Measurements from ENCODE around the gene PROB1. TPM values are rescaled to one million over a fixed set of nuclear protein-coding genes. Genes with fewer than 3 reads are reported as not detected.

Gene PROB1
- total and polyA plus RNA-seq, 2 experiments from 2014 or later: 0.55 to 1.6 TPM

DNA sequence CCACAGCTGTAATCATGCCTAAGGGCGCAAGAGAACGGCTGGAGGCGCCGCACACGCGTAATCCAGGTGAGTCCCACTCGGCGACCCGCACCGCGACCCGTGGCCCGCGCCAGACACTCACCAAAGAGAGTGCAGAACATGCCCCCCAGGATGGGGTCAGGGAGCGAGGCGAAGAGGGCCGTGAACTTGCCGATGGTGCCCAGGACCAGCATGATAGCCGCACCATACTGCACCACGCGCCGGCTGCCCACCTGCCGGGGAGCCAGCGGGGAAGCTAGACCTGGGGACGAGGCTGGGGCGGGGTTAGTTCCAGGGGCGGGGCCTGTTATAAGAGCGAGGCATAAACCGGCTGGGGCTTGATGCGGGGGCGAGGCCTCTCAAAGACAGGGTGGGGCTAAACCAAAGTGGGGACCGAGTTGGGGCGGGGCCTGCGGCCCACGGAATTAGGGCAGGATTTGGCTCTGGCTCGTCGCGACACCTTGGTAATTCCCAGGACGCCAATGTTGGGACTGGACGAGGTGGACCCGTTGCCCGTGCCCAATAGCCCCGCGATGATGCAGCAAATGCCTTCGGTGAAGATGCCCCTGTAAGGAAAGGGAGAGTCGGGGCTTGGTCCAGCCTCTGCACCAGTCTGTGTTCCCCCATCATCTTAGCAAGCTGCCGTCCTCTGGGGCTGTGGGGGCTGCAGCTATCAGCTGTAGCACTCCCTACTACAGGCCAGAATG is 16.6 kb downstream of the PROB1 start:
- TF ChIP-seq EZH2 (IDR thresholded peaks at IDR 0.05; ENCODE audit: insufficient read depth, poor library complexity, severe bottlenecking): no peak
- TF ChIP-seq EZH2phosphoT487 (IDR thresholded peaks at IDR 0.05; ENCODE audit: insufficient read depth, low read depth): no peak
- Histone ChIP-seq H3K9me2 (ENCODE audit: insufficient read depth) (no peaks in the 10 kb centered on the region), H3K4me2 (ENCODE audit: unreplicated experiment) (no peak overlapping the region), H3K27me3 (replicated peaks; ENCODE audit: insufficient read depth) (no peaks in the 10 kb centered on the region), H3K9me3 (ENCODE audit: low read depth) (no peaks in the 10 kb centered on the region), H4K20me1 (ENCODE audit: insufficient read depth) (no peaks in the 10 kb centered on the region), H3K27ac (no peak overlapping the region), H3K36me3 (ENCODE audit: low read depth) (0 out of 2 replicates have a peak, but pooled peaks cover 1% of the 10 kb centered on the region), H3F3A (ENCODE audit: insufficient read depth) (no peaks in the 10 kb centered on the region), H2AFZ (no peak overlapping the region), H3K79me2 (ENCODE audit: insufficient read depth) (no peaks in the 10 kb centered on the region), H3K4me1 (ENCODE audit: insufficient read depth) (peaks cover 8% of the 10 kb centered on the region; the same call in 1 of the 2 replicates), H3K9ac (no peak overlapping the region), H3K4me3 (no peak overlapping the region)
- no peak for DNase-seq
- 74 to 77% methylated on average over 43 to 47 of the region's 47 CpGs for WGBS, 2 experiments (ENCODE audit: low coverage in 1 of 2, low lambda C conversion rate in 2 of 2, missing lambda C conversion rate in 2 of 2)
- in situ Hi-C loops (cut with MboI): no loop called here

DNA sequence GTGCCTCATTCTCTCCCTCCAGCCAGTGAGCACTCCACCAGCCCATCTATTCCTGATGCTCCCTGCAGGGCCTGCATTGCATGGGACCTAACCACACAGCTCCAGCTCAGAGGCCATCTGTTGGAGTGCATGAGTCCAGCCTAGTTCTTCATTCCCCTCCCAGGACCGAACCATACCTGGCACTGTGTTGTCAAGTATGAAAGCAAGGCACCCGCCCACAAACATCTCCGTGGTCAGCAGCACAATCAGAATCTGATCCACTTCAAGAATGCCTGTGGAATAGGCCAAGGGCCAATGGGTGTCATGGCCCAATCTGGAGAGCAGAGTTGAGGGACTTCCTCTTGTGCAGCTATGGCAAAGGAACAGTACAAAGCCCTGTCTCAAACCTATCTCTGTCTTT is 17.7 kb downstream of the PROB1 start:
- DNase-seq: no peak
- Histone ChIP-seq H3K4me2 (ENCODE audit: unreplicated experiment) (no peak overlapping the region), H3K9ac (no peak overlapping the region), H3K36me3 (ENCODE audit: low read depth) (0 out of 2 replicates have a peak, but pooled peaks cover 7% of the 10 kb centered on the region), H3K27me3 (replicated peaks; ENCODE audit: insufficient read depth) (no peaks in the 10 kb centered on the region), H2AFZ (no peak overlapping the region), H3K4me1 (ENCODE audit: insufficient read depth) (peaks cover 8% of the 10 kb centered on the region; the same call in 1 of the 2 replicates), H3K27ac (no peak overlapping the region), H3F3A (ENCODE audit: insufficient read depth) (no peaks in the 10 kb centered on the region), H3K4me3 (no peak overlapping the region), H3K9me2 (ENCODE audit: insufficient read depth) (no peaks in the 10 kb centered on the region), H4K20me1 (ENCODE audit: insufficient read depth) (no peaks in the 10 kb centered on the region), H3K9me3 (ENCODE audit: low read depth) (no peaks in the 10 kb centered on the region), H3K79me2 (ENCODE audit: insufficient read depth) (no peaks in the 10 kb centered on the region)
- 98 to 100% methylated on average over 3 of the region's 3 CpGs for WGBS, 2 experiments (ENCODE audit: low coverage in 1 of 2, low lambda C conversion rate in 2 of 2, missing lambda C conversion rate in 2 of 2)
- in situ Hi-C loops (cut with MboI): no loop called here
- TF ChIP-seq EZH2phosphoT487 (IDR thresholded peaks at IDR 0.05; ENCODE audit: insufficient read depth, low read depth) (no peak), EZH2 (IDR thresholded peaks at IDR 0.05; ENCODE audit: insufficient read depth, poor library complexity, severe bottlenecking) (no peak)

DNA sequence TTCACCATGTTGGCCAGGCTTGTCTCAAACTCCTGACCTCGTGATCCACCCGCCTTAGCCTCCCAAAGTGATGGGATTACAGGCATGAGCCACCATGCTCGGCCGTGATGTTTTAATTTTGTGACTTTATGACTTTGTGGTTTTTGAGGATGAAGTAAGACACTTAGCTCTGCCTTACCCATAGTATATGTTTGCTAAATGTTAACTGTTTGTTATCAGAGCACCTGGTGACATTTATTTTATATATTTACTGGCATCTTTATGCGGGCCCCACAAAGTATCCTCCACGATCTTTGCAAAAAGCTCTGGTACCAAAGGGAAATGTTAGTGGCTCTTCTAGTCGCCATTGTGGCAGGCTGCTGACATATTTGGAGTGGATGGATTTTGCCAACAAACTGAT is 18.5 kb downstream of the PROB1 start:
- H3K9ac ChIP-seq: no peak overlapping the region
- H3K27ac ChIP-seq: no peak overlapping the region
- no peak for DNase-seq
- H3K4me1 ChIP-seq (ENCODE audit: insufficient read depth): peaks cover 8% of the 10 kb centered on the region; the same call in 1 of the 2 replicates
- H3K79me2 ChIP-seq (ENCODE audit: insufficient read depth): no peaks in the 10 kb centered on the region
- H3K27me3 ChIP-seq (replicated peaks; ENCODE audit: insufficient read depth): no peaks in the 10 kb centered on the region
- no peaks in the 10 kb centered on the region for H4K20me1 ChIP-seq (ENCODE audit: insufficient read depth)
- no peak overlapping the region for H2AFZ ChIP-seq
- peaks cover 14% of the 10 kb centered on the region; the same call in 1 of the 2 replicates for H3K36me3 ChIP-seq (ENCODE audit: low read depth)
- WGBS, 2 experiments (ENCODE audit: low coverage in 1 of 2, low lambda C conversion rate in 2 of 2, missing lambda C conversion rate in 2 of 2): 82 to 83% methylated on average over 7 of the region's 7 CpGs
- H3K4me3 ChIP-seq: no peak overlapping the region
- H3K9me2 ChIP-seq (ENCODE audit: insufficient read depth): no peaks in the 10 kb centered on the region
- no peaks in the 10 kb centered on the region for H3F3A ChIP-seq (ENCODE audit: insufficient read depth)
- in situ Hi-C loops (cut with MboI): no loop called here
- no peak for TF ChIP-seq EZH2 (IDR thresholded peaks at IDR 0.05; ENCODE audit: insufficient read depth, poor library complexity, severe bottlenecking)
- TF ChIP-seq EZH2phosphoT487 (IDR thresholded peaks at IDR 0.05; ENCODE audit: insufficient read depth, low read depth): no peak
- no peaks in the 10 kb centered on the region for H3K9me3 ChIP-seq (ENCODE audit: low read depth)
- no peak overlapping the region for H3K4me2 ChIP-seq (ENCODE audit: unreplicated experiment)

DNA sequence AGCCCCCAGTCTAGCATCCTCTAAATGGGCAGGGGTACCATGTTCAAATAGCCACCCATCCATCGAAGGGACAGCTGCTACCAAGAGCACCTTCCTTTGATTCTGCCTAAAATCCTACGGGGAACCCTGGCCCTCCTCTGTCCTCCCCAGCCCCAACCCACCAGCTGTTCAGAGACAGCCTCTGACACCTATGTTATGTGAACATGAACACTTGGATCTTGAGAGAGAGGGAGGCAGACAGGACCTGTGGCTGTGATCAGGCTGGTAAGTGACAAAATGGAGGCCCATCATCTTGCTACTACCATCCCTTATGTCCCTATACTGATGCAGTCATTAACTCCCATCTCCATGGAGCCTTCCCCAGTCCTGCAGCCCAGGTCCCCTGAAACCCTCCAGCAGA is 20.0 kb downstream of the PROB1 start:
- peaks cover 18% of the 10 kb centered on the region for H3K36me3 ChIP-seq (ENCODE audit: low read depth)

More for the DNA sequence above, 20.0 kb downstream of the PROB1 start:
- H3F3A ChIP-seq (ENCODE audit: insufficient read depth): 0 out of 2 replicates have a peak, but pooled peaks cover 2% of the 10 kb centered on the region
- H3K27me3 ChIP-seq (replicated peaks; ENCODE audit: insufficient read depth): no peaks in the 10 kb centered on the region
- TF ChIP-seq EZH2 (IDR thresholded peaks at IDR 0.05; ENCODE audit: insufficient read depth, poor library complexity, severe bottlenecking) (no peak), EZH2phosphoT487 (IDR thresholded peaks at IDR 0.05; ENCODE audit: insufficient read depth, low read depth) (no peak)
- no peaks in the 10 kb centered on the region for H4K20me1 ChIP-seq (ENCODE audit: insufficient read depth)
- H3K27ac ChIP-seq: no peak overlapping the region
- H2AFZ ChIP-seq: no peak overlapping the region
- in situ Hi-C loops (cut with MboI): no loop called here
- H3K9me3 ChIP-seq (ENCODE audit: low read depth): no peaks in the 10 kb centered on the region
- H3K4me3 ChIP-seq: no peak overlapping the region
- no peak for DNase-seq
- peaks cover 9% of the 10 kb centered on the region; the same call in 1 of the 2 replicates for H3K4me1 ChIP-seq (ENCODE audit: insufficient read depth)
- H3K9ac ChIP-seq: no peak overlapping the region
- no peak overlapping the region for H3K4me2 ChIP-seq (ENCODE audit: unreplicated experiment)
- 57 to 77% methylated on average over 2 of the region's 2 CpGs for WGBS, 2 experiments (ENCODE audit: low coverage in 1 of 2, low lambda C conversion rate in 2 of 2, missing lambda C conversion rate in 2 of 2)
- H3K9me2 ChIP-seq (ENCODE audit: insufficient read depth): no peaks in the 10 kb centered on the region
- 0 out of 2 replicates have a peak, but pooled peaks cover 5% of the 10 kb centered on the region for H3K79me2 ChIP-seq (ENCODE audit: insufficient read depth)
